Endothelial cell of hepatic sinusoid (primary cell): ENCODE measurements around the gene AP3B1.

Source experiments
- in situ Hi-C: cut with HindIII; loops from 2 replicates; pipeline ENCODE4 v1.10.0; 2017; ENCODE audit warnings: low sequenced_read_pairs

The AP3B1 gene

GRCh38 chr5:77986261-77986660 lies 308.2 kb downstream of the AP3B1 start:
- in situ Hi-C loops, result no loop called here

GRCh38 chr5:77985247-77985646 lies 309.3 kb downstream of the AP3B1 start:
- in situ Hi-C loops, result no loop called here

GRCh38 chr5:77984587-77984986 lies 309.9 kb downstream of the AP3B1 start:
- in situ Hi-C loops, result no loop called here

- in situ Hi-C loops, result no loop called here
Observed at GRCh38 chr5:77983482-77984199, 310.9 kb downstream of the AP3B1 start.

GRCh38 chr5:77981820-77982219 lies 312.7 kb downstream of the AP3B1 start:
- in situ Hi-C loops, result no loop called here

GRCh38 chr5:77974576-77974975 lies 319.9 kb downstream of the AP3B1 start:
- in situ Hi-C loops, result no loop called here

GRCh38 chr5:77973253-77973609 lies 321.3 kb downstream of the AP3B1 start:
- in situ Hi-C loops, result no loop called here

- in situ Hi-C loops, result no loop called here
Observed at GRCh38 chr5:77972469-77973252, 321.8 kb downstream of the AP3B1 start.

GRCh38 chr5:77971776-77972468 lies 322.6 kb downstream of the AP3B1 start:
- in situ Hi-C loops, result no loop called here

- in situ Hi-C loops, result no loop called here
Observed at GRCh38 chr5:77970891-77971290, 323.6 kb downstream of the AP3B1 start.

- in situ Hi-C loops, result no loop called here
Observed at GRCh38 chr5:77963795-77964194, 330.7 kb downstream of the AP3B1 start.

GRCh38 chr5:77960863-77961396 lies 333.6 kb downstream of the AP3B1 start:
- in situ Hi-C loops, result no loop called here

GRCh38 chr5:77960305-77960704 lies 334.2 kb downstream of the AP3B1 start:
- in situ Hi-C loops, result no loop called here

GRCh38 chr5:77958642-77959330 lies 335.7 kb downstream of the AP3B1 start:
- in situ Hi-C loops, result no loop called here

- in situ Hi-C loops, result no loop called here
Observed at GRCh38 chr5:77957931-77958521, 336.5 kb downstream of the AP3B1 start.

- in situ Hi-C loops, result no loop called here
Observed at GRCh38 chr5:77957516-77957915, 337.0 kb downstream of the AP3B1 start.

GRCh38 chr5:77957081-77957480 lies 337.4 kb downstream of the AP3B1 start:
- in situ Hi-C loops, result no loop called here

- in situ Hi-C loops, result no loop called here
Observed at GRCh38 chr5:77955577-77955976, 338.9 kb downstream of the AP3B1 start.

GRCh38 chr5:77953374-77953773 lies 341.1 kb downstream of the AP3B1 start:
- in situ Hi-C loops, result no loop called here

- in situ Hi-C loops, result no loop called here
Observed at GRCh38 chr5:77952636-77953212, 341.8 kb downstream of the AP3B1 start.
